ENCODE data around the gene PTPRQ.

DNA sequence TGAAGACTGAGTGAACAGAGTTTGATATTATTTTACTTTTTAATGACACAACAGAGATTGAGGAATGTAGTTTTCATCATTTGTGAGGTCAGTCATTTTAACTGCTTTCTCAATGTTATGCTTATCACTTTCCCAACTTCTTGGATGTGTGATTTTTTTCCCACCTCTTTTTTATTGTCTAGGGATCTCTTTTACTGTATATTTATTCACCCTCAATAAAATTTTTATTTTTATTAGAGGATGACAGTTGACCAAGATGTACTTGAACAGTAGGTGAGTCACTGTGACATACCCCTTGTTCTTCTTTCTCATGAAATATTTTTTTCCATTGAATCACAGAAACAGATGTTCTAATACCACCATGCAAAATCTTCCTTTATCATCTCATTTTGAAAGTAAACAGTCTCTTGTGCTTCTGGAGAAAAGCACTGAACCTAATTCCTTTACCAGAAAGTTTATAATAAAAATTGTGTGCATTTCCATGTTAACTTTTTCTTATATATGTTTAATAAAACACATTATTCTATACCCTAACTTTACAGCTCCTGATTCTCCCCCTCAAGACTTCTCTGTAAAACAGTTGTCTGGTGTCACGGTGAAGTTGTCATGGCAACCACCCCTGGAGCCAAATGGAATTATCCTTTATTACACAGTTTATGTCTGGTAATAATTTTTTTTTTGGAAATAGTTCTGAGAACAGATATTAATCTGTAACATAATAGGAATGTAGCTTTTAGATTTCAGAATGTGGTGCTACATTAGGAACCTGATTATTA is 65.9 kb downstream of the PTPRQ start:
- TF ChIP-seq CTCF (IDR thresholded peaks at IDR 0.05) (no peak), SIN3A (IDR thresholded peaks at IDR 0.05; ENCODE audit: borderline replicate concordance, insufficient read depth, low read depth, low read length) (no peak)

All from Panc1 (cell line).